ENCODE results near the gene HINT3.

DNA sequence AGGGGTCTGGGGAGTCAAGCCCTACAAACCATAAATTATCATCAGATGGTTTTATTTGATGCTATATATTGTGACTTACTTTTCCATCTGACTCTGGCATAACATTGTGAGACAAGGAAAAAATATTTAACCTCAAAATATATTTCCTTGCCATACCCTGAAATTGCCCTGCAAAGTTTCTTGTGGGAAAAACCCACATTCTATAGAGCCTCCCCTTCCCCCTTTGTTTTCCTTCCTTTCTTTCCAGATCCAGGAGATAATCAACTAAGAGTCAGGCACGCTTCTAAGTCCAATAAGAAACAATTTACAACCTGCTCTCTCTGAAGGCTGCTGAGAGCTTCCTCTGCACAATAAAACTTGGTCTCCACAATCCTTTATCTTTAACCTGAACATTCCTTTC lies 17.5 kb upstream of the HINT3 start:
- no peak for TF ChIP-seq EZH2phosphoT487 (conservative IDR thresholded peaks at IDR 0.05; ENCODE audit: low read length)
- TF ChIP-seq, protein P1, sequence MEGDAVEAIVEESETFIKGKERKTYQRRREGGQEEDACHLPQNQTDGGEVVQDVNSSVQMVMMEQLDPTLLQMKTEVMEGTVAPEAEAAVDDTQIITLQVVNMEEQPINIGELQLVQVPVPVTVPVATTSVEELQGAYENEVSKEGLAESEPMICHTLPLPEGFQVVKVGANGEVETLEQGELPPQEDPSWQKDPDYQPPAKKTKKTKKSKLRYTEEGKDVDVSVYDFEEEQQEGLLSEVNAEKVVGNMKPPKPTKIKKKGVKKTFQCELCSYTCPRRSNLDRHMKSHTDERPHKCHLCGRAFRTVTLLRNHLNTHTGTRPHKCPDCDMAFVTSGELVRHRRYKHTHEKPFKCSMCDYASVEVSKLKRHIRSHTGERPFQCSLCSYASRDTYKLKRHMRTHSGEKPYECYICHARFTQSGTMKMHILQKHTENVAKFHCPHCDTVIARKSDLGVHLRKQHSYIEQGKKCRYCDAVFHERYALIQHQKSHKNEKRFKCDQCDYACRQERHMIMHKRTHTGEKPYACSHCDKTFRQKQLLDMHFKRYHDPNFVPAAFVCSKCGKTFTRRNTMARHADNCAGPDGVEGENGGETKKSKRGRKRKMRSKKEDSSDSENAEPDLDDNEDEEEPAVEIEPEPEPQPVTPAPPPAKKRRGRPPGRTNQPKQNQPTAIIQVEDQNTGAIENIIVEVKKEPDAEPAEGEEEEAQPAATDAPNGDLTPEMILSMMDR (IDR thresholded peaks at IDR 0.05; ENCODE audit: insufficient read depth, low read length, poor library complexity, severe bottlenecking): no peak
